Midbrain (tissue), 1 donor: ENCODE data around the gene ITGB4.

ENCODE experiments used
- DNase-seq: peaks from one replicate; lab custom pipeline; 2025; lab: John Stamatoyannopoulos, UW

Gene ITGB4

DNA sequence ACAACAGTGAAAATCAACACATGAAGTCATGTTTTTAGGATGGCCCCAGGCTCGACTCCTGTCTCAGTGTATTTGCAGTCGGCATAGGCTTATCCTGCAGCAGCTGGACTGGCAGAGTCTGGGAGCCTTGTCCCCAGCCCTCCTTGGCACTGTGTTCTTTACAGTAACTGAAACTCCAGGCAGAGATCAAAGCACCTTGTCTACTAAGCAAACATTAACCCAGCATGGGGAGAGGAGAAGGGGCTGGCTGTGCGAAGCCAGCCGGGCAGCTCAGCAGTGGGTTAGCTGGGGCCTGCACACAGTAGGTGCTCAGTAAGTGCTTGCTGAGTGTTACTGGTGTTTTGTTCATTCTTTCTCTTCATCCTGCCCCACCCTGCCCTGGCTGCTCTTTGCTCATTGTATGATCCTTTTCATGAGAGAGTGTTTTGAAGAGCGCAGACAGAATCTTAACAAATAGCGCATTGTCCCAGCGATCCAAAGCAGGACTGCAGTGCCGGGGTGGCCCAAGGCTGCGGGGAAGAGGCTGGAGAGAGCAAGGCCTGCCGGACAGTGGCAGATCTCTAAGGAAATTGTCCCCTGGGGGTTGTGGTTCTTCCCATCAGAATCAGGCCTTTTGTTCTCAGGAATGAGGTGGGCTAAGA lies 23.5 kb upstream of the ITGB4 start:
- DNase-seq = peak; percentile 91

DNA sequence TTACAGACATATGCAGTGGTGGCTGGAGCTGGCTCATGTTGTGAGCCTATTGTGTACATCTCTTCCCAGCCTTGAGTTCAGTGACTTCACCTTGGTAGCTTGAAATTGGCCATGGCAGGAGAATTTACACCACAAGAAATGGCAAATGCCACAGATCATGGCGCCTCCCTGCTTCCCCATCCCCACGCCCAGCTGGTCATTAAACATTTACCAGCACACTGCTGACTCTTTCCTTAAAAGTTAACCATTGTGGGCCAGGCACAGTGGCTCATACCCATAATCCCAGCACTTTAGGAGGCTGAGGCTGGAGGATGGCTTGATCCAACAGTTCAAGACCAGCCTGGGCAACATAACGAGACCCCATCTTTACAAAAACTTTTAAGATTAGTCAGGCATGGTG lies 22.6 kb upstream of the ITGB4 start:
- no peak for DNase-seq

DNA sequence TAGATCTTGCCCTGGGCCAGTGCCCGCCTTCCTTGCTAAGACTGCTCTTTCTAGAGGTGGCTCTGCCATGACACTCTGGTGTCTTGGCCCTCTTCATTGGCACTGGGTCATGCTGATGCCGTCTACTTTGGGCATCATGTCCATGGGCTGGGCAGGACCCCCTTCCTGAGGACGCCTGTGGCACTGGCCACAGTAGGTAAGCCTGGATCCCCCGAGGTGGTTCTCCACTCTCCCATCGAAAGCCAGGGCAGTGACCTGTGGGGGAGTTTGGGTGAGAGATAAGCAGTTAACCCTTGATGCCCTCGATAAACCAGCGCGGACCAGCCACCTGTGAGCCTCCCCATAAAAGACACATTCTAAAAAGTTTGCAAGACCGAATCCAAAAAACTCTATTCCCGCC lies 20.0 kb upstream of the ITGB4 start:
- DNase-seq = no peak

DNA sequence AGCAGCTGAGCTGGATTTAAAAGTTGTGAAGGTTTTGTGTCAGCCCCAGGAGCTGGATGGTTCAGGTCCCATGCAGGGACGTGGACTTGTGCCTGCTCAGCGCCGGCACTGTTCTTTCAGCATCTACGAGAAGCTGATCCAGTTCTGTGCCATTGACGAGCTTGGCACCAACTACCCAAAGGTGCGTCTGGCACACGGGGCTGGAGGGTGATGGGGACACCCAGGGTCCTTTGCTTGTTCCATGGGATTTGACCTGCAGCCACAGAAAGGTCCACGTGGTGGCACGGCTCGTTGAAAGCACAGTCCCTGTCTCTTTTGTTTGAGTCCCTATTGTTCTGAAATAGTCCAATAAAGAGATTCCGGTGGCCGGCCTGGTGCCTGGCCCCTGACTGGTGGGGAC lies 18.1 kb upstream of the ITGB4 start:
- no peak for DNase-seq

DNA sequence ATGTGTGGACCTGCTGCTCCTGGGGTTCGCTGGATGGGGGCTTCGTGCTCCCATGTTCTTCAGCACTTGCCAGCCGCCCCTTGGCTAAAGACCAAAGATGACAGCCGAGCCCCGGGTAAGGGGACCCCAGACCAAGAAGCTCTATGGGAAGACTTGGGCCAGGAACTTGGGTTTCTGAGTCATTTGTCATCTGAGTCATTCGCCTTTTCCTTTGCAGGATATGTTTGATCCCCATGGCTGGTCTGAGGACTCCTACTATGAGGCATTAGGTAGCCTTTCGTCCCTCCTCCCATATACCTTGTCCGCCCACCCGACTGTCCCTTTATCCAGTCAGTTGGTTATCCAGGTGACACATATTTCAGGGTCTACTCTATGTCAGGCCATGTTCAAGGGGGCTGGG lies 17.7 kb upstream of the ITGB4 start:
- DNase-seq = no peak

DNA sequence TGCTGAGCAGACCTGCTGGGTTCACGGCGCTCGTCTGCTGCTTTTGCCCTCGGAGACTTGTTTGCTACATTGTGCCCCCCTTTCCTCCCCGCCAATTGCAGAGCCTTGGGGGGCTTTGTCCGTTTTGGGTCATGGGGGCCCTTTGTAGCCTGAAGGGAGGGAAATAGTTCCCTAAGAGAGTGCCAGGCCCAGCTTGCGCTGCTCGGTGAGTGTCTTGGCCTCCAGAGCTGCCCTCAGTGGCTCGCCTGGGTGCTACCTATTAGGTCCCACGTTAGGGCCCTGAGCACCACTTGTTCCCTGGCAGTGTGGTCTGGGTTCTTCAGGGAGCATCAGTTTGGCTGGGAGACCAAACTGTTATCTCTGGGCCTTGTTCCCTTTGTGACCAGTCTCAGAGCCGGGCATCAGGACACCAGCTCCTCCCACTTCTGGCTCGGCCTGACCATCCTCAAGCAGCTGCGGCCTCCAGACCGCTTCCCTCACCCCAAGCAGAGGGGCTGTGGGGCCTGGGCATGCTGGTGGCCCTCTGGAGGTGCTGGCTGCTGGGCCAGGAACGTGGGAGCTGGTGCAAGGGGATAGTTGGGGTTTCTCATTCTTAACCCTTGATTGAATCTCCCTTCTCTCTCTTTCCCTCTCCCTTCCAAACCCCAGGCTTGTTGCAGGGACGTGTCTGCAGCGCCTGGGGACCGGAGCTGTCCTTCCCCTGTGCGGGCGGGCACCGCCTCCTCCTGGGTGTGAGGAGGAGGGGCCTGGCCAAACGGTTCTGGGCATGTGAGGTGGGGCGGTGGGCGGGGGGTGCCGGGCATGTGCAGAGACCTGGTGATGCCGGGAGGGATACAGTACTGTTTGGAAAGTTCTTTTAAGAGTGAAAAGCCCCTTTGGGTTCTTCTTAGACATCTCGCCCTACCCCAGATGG lies 16.0 kb upstream of the ITGB4 start:
- peak; percentile 28 for DNase-seq

DNA sequence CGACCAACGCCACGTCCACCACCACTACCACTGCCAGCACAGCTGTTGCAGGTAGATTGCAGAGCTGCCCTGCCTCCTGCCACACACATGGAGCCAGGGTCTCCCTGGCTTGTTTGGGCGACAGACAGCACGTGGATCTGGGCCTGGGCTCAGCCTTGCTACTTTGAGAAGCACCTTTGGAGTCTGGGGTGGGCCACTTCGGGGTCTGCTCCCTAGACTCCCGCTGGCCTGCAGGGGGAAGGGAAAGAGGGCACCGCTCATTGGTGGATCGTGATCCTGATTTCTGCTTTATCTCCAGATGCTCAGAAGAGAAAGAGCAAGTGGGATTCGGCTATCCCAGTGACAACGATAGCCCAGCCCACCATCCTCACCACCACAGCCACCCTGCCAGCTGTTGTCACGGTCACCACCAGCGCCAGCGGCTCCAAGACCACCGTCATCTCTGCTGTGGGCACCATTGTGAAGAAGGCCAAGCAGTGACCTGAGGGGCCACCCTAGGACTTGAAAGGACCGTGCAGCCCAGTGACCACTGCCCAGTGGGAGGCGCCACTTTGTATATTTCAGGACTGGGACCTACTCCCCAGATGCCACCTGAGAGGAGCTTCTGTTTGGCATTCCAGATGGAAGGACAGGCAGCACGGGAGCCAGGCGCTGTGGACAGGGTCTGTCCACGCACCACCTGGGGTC lies 15.1 kb upstream of the ITGB4 start:
- DNase-seq = no peak

DNA sequence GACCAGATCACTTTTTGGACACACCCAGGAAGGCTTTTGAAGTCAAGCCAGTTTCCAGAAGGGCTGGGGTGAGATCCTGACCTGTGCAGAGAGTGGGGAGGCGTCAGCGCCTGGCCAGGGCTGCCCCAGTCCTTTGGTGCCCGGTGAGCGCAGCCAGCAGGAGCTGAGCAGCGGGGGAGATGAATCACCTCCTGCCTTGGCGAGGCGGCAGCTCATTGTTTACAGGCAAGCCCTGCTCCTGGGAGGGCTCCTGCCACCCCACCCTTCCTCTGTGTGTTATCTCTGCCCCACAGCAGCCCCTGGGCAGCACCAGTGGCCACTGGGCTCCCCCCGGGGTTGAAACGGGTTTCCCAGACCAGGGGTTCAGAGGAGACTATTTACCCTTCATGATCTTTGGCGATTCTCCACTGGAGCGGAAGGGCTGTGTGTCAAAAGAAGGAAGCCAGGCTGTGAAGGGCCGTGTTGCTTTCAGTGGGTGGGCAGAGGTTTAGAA lies 14.1 kb upstream of the ITGB4 start:
- DNase-seq = no peak

DNA sequence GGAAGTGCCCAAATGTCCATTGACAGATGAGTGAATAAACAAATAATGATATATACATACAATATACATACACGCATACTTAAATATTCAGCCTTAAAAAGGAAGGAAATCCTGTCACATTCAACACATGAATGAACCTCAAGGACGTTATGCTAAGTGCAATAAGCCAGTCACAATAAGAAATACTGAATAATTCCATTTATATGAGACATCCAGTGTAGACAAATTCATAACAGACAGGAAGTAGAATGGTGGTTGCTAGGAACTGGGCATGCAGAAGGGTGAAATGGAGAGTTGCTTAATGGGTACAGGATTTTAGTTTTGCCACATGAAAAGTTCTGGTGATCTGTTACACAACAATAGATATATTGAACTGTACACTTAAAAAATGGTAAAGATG lies 8.8 kb upstream of the ITGB4 start:
- no peak for DNase-seq

DNA sequence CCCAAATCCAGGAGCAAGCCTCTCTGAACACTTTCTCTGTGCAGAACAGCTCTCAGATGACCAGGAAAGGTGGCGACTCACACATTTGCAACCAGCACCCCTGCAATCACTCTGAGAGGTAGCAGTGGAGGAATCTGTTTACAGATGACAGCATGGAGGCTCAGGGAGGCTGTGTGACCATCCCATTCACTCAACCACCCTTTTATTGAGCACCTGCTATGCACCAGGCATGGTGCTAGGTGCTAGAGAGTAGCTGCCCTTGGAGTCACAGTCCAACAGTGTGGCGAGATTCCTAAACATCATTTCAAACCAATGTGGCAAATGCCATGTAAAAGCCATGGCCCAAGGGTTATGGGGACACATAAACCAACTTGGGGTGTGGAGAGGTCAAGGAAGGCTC lies 1.5 kb upstream of the ITGB4 start:
- DNase-seq = no peak

DNA sequence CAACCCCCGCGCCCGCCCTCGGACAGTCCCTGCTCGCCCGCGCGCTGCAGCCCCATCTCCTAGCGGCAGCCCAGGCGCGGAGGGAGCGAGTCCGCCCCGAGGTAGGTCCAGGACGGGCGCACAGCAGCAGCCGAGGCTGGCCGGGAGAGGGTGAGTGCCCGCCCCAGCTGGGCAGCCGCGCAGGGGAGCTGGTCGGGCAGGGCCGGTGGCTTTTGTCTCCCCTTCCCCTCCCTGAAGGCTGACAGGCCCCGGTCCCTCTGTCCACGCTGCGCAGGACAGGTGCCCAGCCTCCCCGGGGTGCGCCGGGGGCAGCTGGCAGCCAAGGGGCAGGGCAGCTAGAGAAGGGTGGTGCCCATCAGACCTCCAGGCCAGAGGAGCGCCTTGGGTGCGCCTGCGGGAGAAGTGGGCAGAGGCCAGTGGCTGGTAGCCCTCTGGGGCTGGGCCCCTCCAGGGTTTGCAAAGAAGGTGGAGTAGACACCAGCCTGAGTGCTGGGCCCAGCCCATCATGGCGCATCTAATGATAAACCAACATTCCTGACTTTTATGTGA lies 278 bp downstream of the ITGB4 start:
- DNase-seq = no peak

DNA sequence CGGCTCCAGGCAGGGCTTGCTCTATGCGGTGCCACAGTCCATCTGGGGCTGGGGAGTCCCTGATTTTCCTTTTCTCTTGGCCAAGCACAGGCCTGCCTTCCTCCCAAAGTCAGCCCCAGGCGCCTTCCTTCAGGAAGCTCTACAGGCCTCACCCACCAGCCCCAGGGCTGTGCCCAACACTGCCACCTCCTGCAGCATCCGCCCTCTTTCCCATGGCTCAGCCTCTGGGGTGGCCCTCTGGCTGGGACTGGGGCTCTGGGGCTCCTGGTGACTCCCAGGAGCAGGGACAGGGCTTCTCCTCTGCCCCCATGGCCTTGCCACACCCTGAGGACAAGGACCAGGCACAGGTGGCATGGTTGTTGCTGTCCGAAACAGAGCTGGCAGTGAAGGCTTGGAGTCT lies 817 bp downstream of the ITGB4 start:
- no peak for DNase-seq

DNA sequence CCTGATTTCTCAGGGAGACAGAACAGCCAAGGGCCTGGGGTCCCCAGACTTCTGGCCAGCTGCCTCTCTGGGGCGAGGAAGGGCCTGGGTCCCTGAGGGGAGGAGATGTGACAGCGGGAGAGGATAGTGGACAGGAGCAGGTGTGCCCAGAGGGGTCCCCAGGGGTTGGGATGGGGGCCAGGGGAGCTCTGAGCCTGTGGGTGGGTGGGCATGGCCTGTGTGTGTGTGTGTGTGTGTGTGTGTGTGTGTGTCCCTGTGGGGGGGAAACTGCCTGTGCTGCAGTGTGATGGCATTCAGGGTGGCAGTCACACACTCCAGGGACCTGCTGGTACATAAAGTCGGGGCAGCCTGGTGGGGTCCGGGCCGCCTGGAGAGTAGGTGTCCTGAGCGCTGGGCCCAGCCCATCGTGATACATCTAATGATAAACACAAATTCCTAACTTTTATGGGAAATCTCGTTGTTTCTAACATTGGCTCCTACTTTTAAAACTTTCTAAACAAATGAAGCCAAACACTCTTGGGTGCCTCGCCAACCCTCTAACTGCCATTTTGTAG lies 1.4 kb downstream of the ITGB4 start:
- no peak for DNase-seq

DNA sequence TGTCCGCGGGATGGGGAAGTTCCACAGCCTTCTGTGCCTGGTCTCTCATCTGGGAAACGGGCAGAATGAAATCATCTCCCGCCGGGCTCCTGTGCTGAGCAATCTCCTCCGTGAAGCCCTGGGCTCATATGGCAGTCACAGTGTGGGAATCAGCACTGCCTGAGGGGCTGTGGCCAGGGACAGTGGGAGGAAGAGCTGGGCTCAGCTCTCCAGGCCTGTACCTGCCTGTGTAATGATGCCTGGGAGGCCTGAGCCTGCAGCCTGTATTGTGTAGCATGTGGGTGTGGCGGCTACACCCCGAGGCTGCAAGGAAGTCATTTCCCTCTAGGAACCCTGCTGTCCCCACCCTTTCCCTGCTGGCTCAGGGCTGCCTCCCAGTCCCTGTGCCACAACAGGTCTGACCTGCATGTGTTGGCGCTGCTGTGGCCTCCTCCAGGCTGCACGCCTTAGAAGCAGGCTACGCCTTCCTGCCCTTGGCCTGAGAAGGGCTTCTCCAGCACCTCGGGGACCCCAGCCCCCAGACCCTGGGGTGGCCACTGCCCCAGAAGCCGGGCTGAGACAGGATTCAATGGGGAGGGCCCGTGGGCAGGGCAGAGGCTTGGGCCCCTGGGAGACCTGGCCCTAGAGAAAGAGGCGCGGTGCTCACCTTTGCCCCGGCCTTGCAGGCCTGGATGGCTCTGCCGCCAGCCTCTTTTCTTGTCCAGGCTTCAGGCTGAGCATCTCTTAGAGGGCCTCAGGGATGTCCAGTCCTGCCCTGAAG lies 2.1 kb downstream of the ITGB4 start:
- no peak for DNase-seq

DNA sequence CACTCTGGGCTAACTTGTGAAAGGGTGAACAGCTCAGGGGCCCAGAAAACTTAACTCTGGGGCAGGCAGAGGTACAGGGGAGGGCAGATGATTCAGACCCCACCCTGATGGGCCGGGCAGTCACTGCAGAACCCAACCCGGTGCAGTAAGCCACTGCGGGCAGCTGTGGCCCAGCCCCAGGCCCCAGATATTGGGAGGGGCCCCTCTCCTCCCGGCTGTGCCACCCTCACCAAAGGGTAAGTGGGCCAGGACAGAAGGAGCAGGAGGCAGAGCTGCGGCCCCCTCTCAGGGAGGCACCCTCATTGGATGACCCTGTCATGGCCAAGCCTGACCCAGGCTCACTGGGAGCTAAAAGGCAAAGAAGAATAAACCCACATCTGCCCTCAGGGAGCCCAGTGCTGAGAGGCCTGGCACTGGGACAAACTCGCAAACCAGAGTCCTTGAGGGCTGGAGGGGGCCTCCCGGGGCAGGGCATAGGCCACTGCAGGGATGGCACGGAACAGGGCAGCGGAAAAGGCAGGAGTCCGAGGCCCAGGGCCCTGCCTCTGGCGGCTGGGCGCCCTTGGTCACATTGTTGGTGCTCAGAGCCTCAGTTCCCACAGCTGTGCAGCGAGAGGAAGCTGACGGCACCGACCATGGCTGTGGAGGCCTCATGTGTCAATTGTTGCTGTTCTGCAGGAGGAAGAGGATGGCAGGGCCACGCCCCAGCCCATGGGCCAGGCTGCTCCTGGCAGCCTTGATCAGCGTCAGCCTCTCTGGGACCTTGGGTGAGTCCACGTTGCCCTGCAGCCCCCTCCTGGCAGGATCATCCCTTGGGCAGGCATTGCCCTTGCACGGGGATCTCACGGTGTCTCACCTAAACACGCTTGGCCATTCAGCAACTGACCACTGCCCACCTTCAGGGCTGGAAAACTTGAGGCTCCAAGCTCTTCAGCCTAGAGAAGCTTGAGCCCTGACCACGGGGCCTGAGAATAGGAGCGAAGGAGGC lies 3.1 kb downstream of the ITGB4 start:
- no peak for DNase-seq

DNA sequence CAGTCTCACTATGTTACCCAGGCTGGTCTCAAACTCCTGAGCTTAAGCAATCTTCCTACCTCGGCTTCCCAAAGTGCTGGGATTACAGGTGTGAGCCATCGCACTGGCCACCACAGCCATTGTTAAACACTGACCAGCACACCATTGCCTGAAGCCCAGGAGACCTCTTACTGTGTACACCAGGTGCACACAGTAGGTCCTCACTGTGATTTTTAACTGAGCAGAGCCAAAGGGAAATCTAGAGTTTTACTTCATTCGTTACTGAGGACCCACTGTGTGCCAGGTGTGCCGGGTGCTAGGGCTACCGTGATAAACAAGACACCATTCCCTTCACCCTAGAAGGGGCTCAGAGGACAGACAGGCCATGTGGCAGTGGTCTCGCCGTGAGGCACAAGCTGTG lies 4.2 kb downstream of the ITGB4 start:
- no peak for DNase-seq

DNA sequence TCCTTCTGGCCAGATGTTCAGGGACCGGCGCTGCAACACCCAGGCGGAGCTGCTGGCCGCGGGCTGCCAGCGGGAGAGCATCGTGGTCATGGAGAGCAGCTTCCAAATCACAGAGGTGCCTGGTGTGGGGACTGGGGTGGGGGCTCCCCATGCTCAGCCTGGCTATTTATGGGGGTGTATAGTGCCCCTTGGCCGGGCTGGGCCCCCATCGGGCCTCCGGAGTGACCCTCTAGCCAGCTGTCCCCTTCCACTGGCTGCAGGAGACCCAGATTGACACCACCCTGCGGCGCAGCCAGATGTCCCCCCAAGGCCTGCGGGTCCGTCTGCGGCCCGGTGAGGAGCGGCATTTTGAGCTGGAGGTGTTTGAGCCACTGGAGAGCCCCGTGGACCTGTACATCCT lies 6.1 kb downstream of the ITGB4 start:
- no peak for DNase-seq

DNA sequence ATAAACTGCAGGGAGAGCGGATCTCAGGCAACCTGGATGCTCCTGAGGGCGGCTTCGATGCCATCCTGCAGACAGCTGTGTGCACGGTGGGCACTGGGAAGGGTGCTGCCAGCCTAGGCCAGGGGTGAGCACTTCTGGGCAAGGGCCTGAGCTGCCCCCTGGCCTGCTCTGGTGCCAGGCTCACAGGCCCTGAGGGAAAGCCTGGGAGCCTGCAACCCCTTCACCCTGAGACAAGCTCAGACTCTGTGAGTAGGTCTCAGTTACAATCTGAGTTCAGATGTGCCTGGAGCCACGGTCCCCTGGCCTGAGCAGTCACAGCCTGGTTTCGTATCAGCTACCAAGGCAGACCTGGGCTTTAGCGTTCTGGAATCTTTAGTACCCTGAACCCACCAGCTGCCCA lies 8.1 kb downstream of the ITGB4 start:
- no peak for DNase-seq

DNA sequence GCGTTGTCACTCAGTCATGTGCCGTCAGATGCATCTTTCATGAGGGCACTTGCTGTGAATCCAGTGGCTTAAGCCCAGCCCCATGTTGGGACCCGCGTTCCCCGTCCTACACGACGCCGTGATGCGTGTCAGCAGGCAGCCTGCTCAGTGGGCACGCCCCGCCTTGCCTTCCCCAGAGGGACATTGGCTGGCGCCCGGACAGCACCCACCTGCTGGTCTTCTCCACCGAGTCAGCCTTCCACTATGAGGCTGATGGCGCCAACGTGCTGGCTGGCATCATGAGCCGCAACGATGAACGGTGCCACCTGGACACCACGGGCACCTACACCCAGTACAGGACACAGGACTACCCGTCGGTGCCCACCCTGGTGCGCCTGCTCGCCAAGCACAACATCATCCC lies 8.8 kb downstream of the ITGB4 start:
- DNase-seq = no peak

DNA sequence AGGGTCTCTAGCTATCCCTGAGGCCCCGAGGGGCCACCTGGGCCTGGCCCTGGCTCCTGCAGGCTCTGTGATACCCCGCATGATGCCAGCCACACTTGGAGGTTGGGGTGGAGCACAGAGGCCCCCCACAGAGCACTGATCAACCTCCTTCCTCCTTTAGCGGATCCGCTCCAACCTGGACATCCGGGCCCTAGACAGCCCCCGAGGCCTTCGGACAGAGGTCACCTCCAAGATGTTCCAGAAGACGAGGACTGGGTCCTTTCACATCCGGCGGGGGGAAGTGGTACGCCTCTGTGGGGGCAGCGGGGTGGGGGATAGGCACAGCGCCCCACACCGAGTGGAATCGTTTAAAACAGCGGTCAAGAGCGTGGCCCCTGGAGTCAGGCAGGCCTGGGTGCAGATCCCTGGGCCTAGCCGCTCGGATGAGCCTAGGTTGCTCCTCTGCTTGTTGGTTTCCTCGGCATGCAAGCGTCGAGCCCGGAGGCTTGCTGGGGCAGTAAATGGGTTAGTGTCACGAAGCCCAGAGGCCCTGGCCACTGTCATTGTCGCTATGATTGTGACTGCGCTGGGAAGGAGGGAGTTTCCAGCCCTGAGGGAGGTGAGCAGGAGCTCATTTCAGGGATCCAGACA lies 9.9 kb downstream of the ITGB4 start:
- no peak for DNase-seq
